Esophagus muscularis mucosa (tissue), 4 donors: ENCODE measurements around the gene CDC37L1. TPM values are rescaled to one million over a fixed set of nuclear protein-coding genes. Genes with fewer than 3 reads are reported as not detected.

Experiments used
- DNase-seq: peaks from one replicate; pipeline ENCODE4 v3.0.0-alpha.2; 2017; ENCODE audit errors: extremely low spot score
- H3K27ac ChIP-seq, 4 donors: fragments of 200-600 bp; sonication (generic); replicated peaks in 1 of 4; 1 replicate in 3 of 4; 2 replicates in 1 of 4; pipeline ENCODE4 v1.5.1; 2016 to 2019; ENCODE audit warnings: mild to moderate bottlenecking in 1 of 4
- H3K27me3 ChIP-seq, 4 donors: fragments of 200-600 bp; sonication (generic); one replicate each; pipeline versions ENCODE4 v1.5.1 to v1.6.0; 2016 to 2019
- H3K36me3 ChIP-seq, 4 donors: fragments of 200-600 bp; sonication (generic); one replicate each; pipeline ENCODE4 v1.5.1; 2016 to 2019
- H3K4me1 ChIP-seq, 4 donors: fragments of 200-600 bp; sonication (generic); one replicate each; pipeline ENCODE4 v1.5.1; 2016 to 2019
- H3K4me3 ChIP-seq, 4 donors: fragments of 200-600 bp; sonication (generic); 1 replicate in 2 of 4; 2 replicates in 2 of 4; pipeline ENCODE4 v1.5.1; 2016 to 2019; ENCODE audit warnings: mild to moderate bottlenecking in 4 of 4, moderate library complexity in 1 of 4
- H3K9me3 ChIP-seq, 4 donors: fragments of 200-600 bp; sonication (generic); 1 replicate in 3 of 4; 2 replicates in 1 of 4; pipeline ENCODE4 v1.5.1; 2016 to 2019
- CTCF ChIP-seq, 3 experiments: fragments of 200-600 bp in 2 of 3; fragments of 450-650 bp in 1 of 3; sonication (generic) in 2 of 3; IDR thresholded peaks; one replicate each; pipeline ENCODE4 v1.5.1; 2017 to 2019; ENCODE audit warnings: antibody characterized with exemption in 3 of 3, mild to moderate bottlenecking in 2 of 3, moderate library complexity in 1 of 3
- EP300 ChIP-seq: sonication (generic); formaldehyde crosslinking; IDR thresholded peaks from one replicate; pipeline ENCODE4 v1.6.1; 2017; ENCODE audit warnings: antibody characterized with exemption
- POLR2A ChIP-seq: fragments of 450-650 bp; IDR thresholded peaks from one replicate; pipeline ENCODE4 v1.6.1; 2017; ENCODE audit warnings: antibody characterized with exemption, moderate library complexity, mild to moderate bottlenecking, low read depth
- POLR2AphosphoS5 ChIP-seq, 2 donors: sonication (generic); formaldehyde crosslinking; IDR thresholded peaks; one replicate each; pipeline ENCODE4 v1.6.1; 2017; ENCODE audit warnings: antibody characterized with exemption in 2 of 2
- WGBS: methylation state at CpG from one replicate; pipeline ENCODE4 v1.1.5; 2018; 5-methylcytosine and 5-hydroxymethylcytosine counted together
- intact Hi-C: fragments of 100-400 bp; cut with DNase I; formaldehyde crosslinking; loops from one replicate; pipeline ENCODE4 v1.15.1; 2023
- total RNA-seq, 4 donors: library from RNA; depleted of rRNA; stranded (reverse); fragments of >200 nt; gene quantifications; one replicate each; pipeline versions ENCODE4 v1.1.0 to v1.2.1, GENCODE V29; 2016

CDC37L1 gene
- total RNA-seq, 4 donors from 2014 or later = 78.3 to 115 (median 86.4) TPM

- Histone ChIP-seq H3K4me3 (peak overlapping the region; percentile 80 to 97 (median 90)), H3K4me1 (peaks cover 10 to 56% (median 47%) of the 10 kb centered on the region in 4 donors), H3K27ac (peak overlapping the region; percentile 93 to 100 (median 98)), H3K36me3 (peaks cover 0 to 6% (median 3%) of the 10 kb centered on the region in 4 donors), H3K9me3 (no peaks in the 10 kb centered on the region), H3K27me3 (no peaks in the 10 kb centered on the region)
- no peak for DNase-seq
- intact Hi-C loops = loop anchor here (2.0 kb wide), 1 partner anchor 61 kb away; the partner anchor contains the start of gene AK3
- TF ChIP-seq CTCF (IDR thresholded peaks at IDR 0.05) (no peak), POLR2A (no peak), POLR2AphosphoS5 (IDR thresholded peaks at IDR 0.05) (no peak), EP300 (no peak)
- under 1% methylated on average over 10 of the region's 10 CpGs for WGBS
Observed at GRCh38 chr9:4680173-4680525, 780 bp downstream of the CDC37L1 start.

- Histone ChIP-seq H3K4me1 (peaks cover 10 to 62% (median 53%) of the 10 kb centered on the region in 4 donors), H3K36me3 (peaks cover 0 to 12% (median 8%) of the 10 kb centered on the region in 4 donors), H3K27me3 (no peaks in the 10 kb centered on the region), H3K4me3 (peak overlapping the region; percentile 80 to 97 (median 90)), H3K27ac (peak overlapping the region; percentile 93 to 100 (median 98)), H3K9me3 (no peaks in the 10 kb centered on the region)
- intact Hi-C loops = loop anchor here (2.0 kb wide), 1 partner anchor 60 kb away; the partner anchor contains the start of gene AK3
- TF ChIP-seq CTCF (IDR thresholded peaks at IDR 0.05) (no peak), EP300 (peak; percentile 20), POLR2AphosphoS5 (IDR thresholded peaks at IDR 0.05) (peak; percentile 16 to 74)
- DNase-seq = no peak
- WGBS = 26% methylated on average over 2 of the region's 2 CpGs
Observed at GRCh38 chr9:4680750-4681149, 1.4 kb downstream of the CDC37L1 start.

GRCh38 chr9:4684820-4685219 lies 5.5 kb downstream of the CDC37L1 start:
- TF ChIP-seq CTCF (IDR thresholded peaks at IDR 0.05) (no peak), POLR2AphosphoS5 (IDR thresholded peaks at IDR 0.05) (no peak), EP300 (no peak), POLR2A (no peak)
- H3K36me3 ChIP-seq = peaks cover 8 to 26% (median 16%) of the 10 kb centered on the region in 4 donors
- no peaks in the 10 kb centered on the region for H3K27me3 ChIP-seq
- DNase-seq = no peak
- H3K4me3 ChIP-seq = no peak overlapping the region
- intact Hi-C loops = no loop called here
- 57% methylated on average over 4 of the region's 4 CpGs for WGBS
- H3K27ac ChIP-seq = peak overlapping the region; percentile 49 to 68 (median 64)
- H3K9me3 ChIP-seq = no peaks in the 10 kb centered on the region
- peaks cover 30 to 92% (median 85%) of the 10 kb centered on the region in 4 donors for H3K4me1 ChIP-seq

GRCh38 chr9:4686112-4686511 lies 6.7 kb downstream of the CDC37L1 start:
- peaks cover 27 to 100% (median 88%) of the 10 kb centered on the region in 4 donors for H3K4me1 ChIP-seq
- peaks cover 9 to 36% (median 26%) of the 10 kb centered on the region in 4 donors for H3K36me3 ChIP-seq
- H3K27ac ChIP-seq = peak overlapping the region; percentile 49 to 68 (median 64)
- TF ChIP-seq CTCF (IDR thresholded peaks at IDR 0.05) (no peak), POLR2A (no peak), EP300 (no peak), POLR2AphosphoS5 (IDR thresholded peaks at IDR 0.05) (no peak)
- no peak overlapping the region for H3K4me3 ChIP-seq
- no peaks in the 10 kb centered on the region for H3K27me3 ChIP-seq
- DNase-seq = no peak
- intact Hi-C loops = no loop called here
- 87% methylated on average over 4 of the region's 4 CpGs for WGBS
- H3K9me3 ChIP-seq = no peaks in the 10 kb centered on the region

GRCh38 chr9:4686584-4686983 lies 7.2 kb downstream of the CDC37L1 start:
- H3K4me1 ChIP-seq = peaks cover 24 to 100% (median 88%) of the 10 kb centered on the region in 4 donors
- no peak for DNase-seq
- peak overlapping the region in 1 of 4 donors; percentile 9 for H3K4me3 ChIP-seq
- no peaks in the 10 kb centered on the region for H3K27me3 ChIP-seq
- peak overlapping the region; percentile 49 to 68 (median 64) for H3K27ac ChIP-seq
- WGBS = 37% methylated on average over 1 of the region's 1 CpG
- TF ChIP-seq EP300 (no peak), POLR2A (no peak), POLR2AphosphoS5 (IDR thresholded peaks at IDR 0.05) (no peak), CTCF (IDR thresholded peaks at IDR 0.05) (no peak)
- no peaks in the 10 kb centered on the region for H3K9me3 ChIP-seq
- intact Hi-C loops = no loop called here
- H3K36me3 ChIP-seq = peaks cover 9 to 41% (median 29%) of the 10 kb centered on the region in 4 donors
